B cell (primary cell): ENCODE results near the gene RAB41. TPM values are rescaled to one million over a fixed set of nuclear protein-coding genes. Genes with fewer than 3 reads are reported as not detected.

Experiments
- ATAC-seq: fragments of 200-7000 bp; cut with Tn5 transposase; one replicate; pipeline ENCODE4 v1.10.0; 2021; ENCODE audit warnings: low read depth, mild to moderate bottlenecking, moderate number of reproducible peaks, moderate library complexity
- CTCF ChIA-PET: fragments of 350-600 bp; sonication (Branson Sonifier 250); formaldehyde crosslinking; loops from one replicate; lab custom pipeline; 2021; ENCODE audit warnings: antibody characterized with exemption, inconsistent platforms; lab: Charles Lee
- POLR2A ChIA-PET: fragments of 350-600 bp; sonication (Branson Sonifier 250); formaldehyde crosslinking; loops from one replicate; lab custom pipeline; 2021; ENCODE audit warnings: antibody characterized with exemption; lab: Charles Lee
- DNase-seq: peaks from one replicate; pipeline ENCODE4 v3.0.0; 2013
- H2AFZ ChIP-seq: 2 replicates; pipeline ENCODE4 v1.6.1; 2012; ENCODE audit warnings: mild to moderate bottlenecking, low read depth, low read length; ENCODE audit not compliant: insufficient read depth, poor library complexity, severe bottlenecking
- H3K27ac ChIP-seq, 2 donors: 1 replicate in 1 of 2; 2 replicates in 1 of 2; pipeline ENCODE4 v1.5.1; 2012 to 2013; ENCODE audit warnings: low read length in 2 of 2, mild to moderate bottlenecking in 2 of 2, moderate library complexity in 1 of 2
- H3K27me3 ChIP-seq, 4 experiments: fragments of 200-600 bp in 1 of 4; sonication (generic) in 1 of 4; replicated peaks in 1 of 4; 1 replicate in 2 of 4; 2 replicates in 2 of 4; pipeline versions ENCODE4 v1.6.1 to v1.7.0; 2013 to 2016; ENCODE audit warnings: low read length in 3 of 4, mild to moderate bottlenecking in 2 of 4, mixed read lengths in 1 of 4, moderate library complexity in 1 of 4; ENCODE audit not compliant: insufficient read depth in 4 of 4, control insufficient read depth in 3 of 4; ENCODE audit errors: control extremely low read depth in 1 of 4
- H3K36me3 ChIP-seq, 2 experiments: replicated peaks in 1 of 2; 1 replicate in 1 of 2; 2 replicates in 1 of 2; pipeline versions ENCODE4 v1.6.1 to v1.7.1; 2013; ENCODE audit warnings: low read length in 1 of 2; ENCODE audit not compliant: insufficient read depth in 2 of 2, control insufficient read depth in 1 of 2; ENCODE audit errors: control extremely low read depth in 1 of 2, extremely low read depth in 1 of 2
- H3K4me1 ChIP-seq, 2 donors: fragments of 200-600 bp in 1 of 2; sonication (generic) in 1 of 2; 1 replicate in 1 of 2; 2 replicates in 1 of 2; pipeline versions ENCODE4 v1.5.1 to v1.6.1; 2013 to 2017; ENCODE audit warnings: low read length in 2 of 2; ENCODE audit not compliant: control insufficient read depth in 2 of 2, insufficient read depth in 2 of 2
- H3K4me2 ChIP-seq: replicated peaks from 2 replicates; pipeline ENCODE3; 2012; ENCODE audit warnings: mild to moderate bottlenecking, low read depth, low read length; ENCODE audit not compliant: poor library complexity, severe bottlenecking
- H3K4me3 ChIP-seq, 5 experiments: fragments of 200-600 bp in 1 of 5; sonication (generic) in 1 of 5; 1 replicate in 3 of 5; 2 replicates in 2 of 5; pipeline versions ENCODE4 v1.5.1 to v1.7.0; 2011 to 2016; ENCODE audit warnings: low read length in 4 of 5, mild to moderate bottlenecking in 4 of 5, low read depth in 2 of 5, control low read depth in 1 of 5, moderate library complexity in 1 of 5; ENCODE audit not compliant: insufficient read depth in 1 of 5; ENCODE audit errors: control extremely low read depth in 1 of 5, extremely low read depth in 1 of 5
- H3K79me2 ChIP-seq: fragments of 200-600 bp; sonication (generic); one replicate; pipeline ENCODE4 v1.6.0; 2016; ENCODE audit warnings: low read length; ENCODE audit not compliant: control insufficient read depth, insufficient read depth
- H3K9ac ChIP-seq: fragments of 200-600 bp; sonication (generic); 2 replicates; pipeline ENCODE4 v1.6.1; 2017; ENCODE audit warnings: mild to moderate bottlenecking, low read length, moderate library complexity
- H3K9me3 ChIP-seq, 3 donors: one replicate each; pipeline versions ENCODE4 v1.6.1 to v1.7.1; 2013; ENCODE audit warnings: low read length in 2 of 3; ENCODE audit not compliant: control insufficient read depth in 2 of 3, insufficient read depth in 1 of 3; ENCODE audit errors: control extremely low read depth in 1 of 3
- H4K20me1 ChIP-seq: 2 replicates; pipeline ENCODE4 v1.6.0; 2012; ENCODE audit warnings: mild to moderate bottlenecking, low read length; ENCODE audit not compliant: insufficient read depth, control insufficient read depth, poor library complexity, severe bottlenecking
- H3K27ac Mint-ChIP-seq: one replicate; pipeline ENCODE4 v1.8.0; 2021; ENCODE audit warnings: mixed read lengths
- H3K27me3 Mint-ChIP-seq: one replicate; pipeline ENCODE4 v1.8.0; 2021; ENCODE audit warnings: mixed read lengths
- H3K4me1 Mint-ChIP-seq: one replicate; pipeline ENCODE4 v1.8.0; 2021; ENCODE audit warnings: mixed read lengths
- H3K4me3 Mint-ChIP-seq: one replicate; pipeline ENCODE4 v1.8.0; 2021; ENCODE audit warnings: mixed read lengths
- H3K9me3 Mint-ChIP-seq: one replicate; pipeline ENCODE4 v1.8.0; 2022; ENCODE audit warnings: mixed read lengths; ENCODE audit not compliant: insufficient read depth
- CTCF ChIP-seq: fragments of 200-600 bp; IDR thresholded peaks from one replicate; pipeline ENCODE4 v1.8.0; 2022; ENCODE audit warnings: antibody characterized with exemption, mild to moderate bottlenecking
- EZH2 ChIP-seq: IDR thresholded peaks from 2 replicates; pipeline ENCODE4 v1.6.1; 2012; ENCODE audit warnings: borderline replicate concordance, low read depth, mild to moderate bottlenecking, moderate library complexity, low read length; ENCODE audit not compliant: insufficient read depth, poor library complexity, severe bottlenecking
- WGBS: methylation state at CpG from one replicate; pipeline ENCODE4 v1.1.5; 2013; ENCODE audit warnings: missing lambda C conversion rate; ENCODE audit not compliant: insufficient coverage; 5-methylcytosine and 5-hydroxymethylcytosine counted together
- intact Hi-C: fragments of 100-400 bp; cut with micrococcal nuclease; formaldehyde crosslinking; loops from one replicate; pipeline ENCODE4 v1.10.0; 2022
- polyA minus RNA-seq: library from RNA; depleted of rRNA, polyadenylated mRNA; stranded (reverse); fragments of >200 nt; gene quantifications from 2 replicates; pipeline ENCODE4 v1.2.3, GENCODE V29; 2012
- polyA plus RNA-seq: library from polyadenylated mRNA; depleted of rRNA; stranded (reverse); fragments of >200 nt; gene quantifications from 2 replicates; pipeline ENCODE4 v1.2.3, GENCODE V29; 2012
- total RNA-seq, 2 donors: library from RNA; stranded (reverse); fragments of 120-200 nt in 1 of 2; gene quantifications; 1 replicate in 1 of 2; 2 replicates in 1 of 2; pipeline versions ENCODE4 v1.2.3 to v1.2.4, GENCODE V29; 2013 to 2022

RAB41 gene
- total RNA-seq (not detected in 2 replicates), polyA plus RNA-seq (not detected in 2 replicates), polyA minus RNA-seq (not detected in 2 replicates)
- total RNA-seq (2013), result not detected

- no peaks in the 10 kb centered on the region for H3K4me1 Mint-ChIP-seq
- Histone ChIP-seq H3K27me3 (no peaks in the 10 kb centered on the region), H3K4me3 (no peak within 1 kb of the TSS), H3K4me1 (no peaks in the 10 kb centered on the region), H3K9me3 (no peaks in the 10 kb centered on the region), H3K9ac (no peak within 1 kb of the TSS), H3K79me2 (no peaks in the 10 kb centered on the region), H2AFZ (no peak within 1 kb of the TSS), H3K4me2 (no peak within 1 kb of the TSS), H4K20me1 (no peaks in the 10 kb centered on the region), H3K36me3 (peaks cover 0 to 3% of the 10 kb centered on the region in 2 experiments), H3K27ac (no peak within 1 kb of the TSS)
- no peak within 1 kb of the TSS for H3K27ac Mint-ChIP-seq
- DNase-seq (no peak), ATAC-seq (no peak)
- intact Hi-C loops, result loop anchor here (10.0 kb wide), 1 partner anchor 147 kb away; the partner anchor contains the start of gene IGBP1
- ChIA-PET POLR2A (no interaction called here), CTCF (no interaction called here)
- H3K9me3 Mint-ChIP-seq, result no peaks in the 10 kb centered on the region
- TF ChIP-seq CTCF, result no peak
- WGBS, result 98% methylated on average over 8 of the region's 21 CpGs
- no peak within 1 kb of the TSS for H3K4me3 Mint-ChIP-seq
- H3K27me3 Mint-ChIP-seq, result no peaks in the 10 kb centered on the region
Measured at GRCh38 chrX:70281951-70282350, at the start of gene RAB41. Gene RAB41 (plus strand): TSS chrX:70282172. CDS start chrX:70282218, 46 bp downstream.

GRCh38 chrX:70234355-70234754, 47.6 kb upstream of the RAB41 start, which contains the start of gene AWAT1:
Gene AWAT1 (plus strand): TSS chrX:70234655. CDS start chrX:70234696, 41 bp downstream.
- H3K4me1 Mint-ChIP-seq, result no peaks in the 10 kb centered on the region
- intact Hi-C loops, result no loop called here
- H3K27ac Mint-ChIP-seq, result no peak within 1 kb of the TSS
- Histone ChIP-seq H3K4me1 (no peaks in the 10 kb centered on the region), H3K27me3 (no peaks in the 10 kb centered on the region), H3K27ac (no peak within 1 kb of the TSS), H3K36me3 (no peaks in the 10 kb centered on the region), H2AFZ (no peak within 1 kb of the TSS), H4K20me1 (no peaks in the 10 kb centered on the region), H3K9me3 (no peaks in the 10 kb centered on the region), H3K4me3 (no peak within 1 kb of the TSS), H3K79me2 (no peaks in the 10 kb centered on the region), H3K4me2 (no peak within 1 kb of the TSS), H3K9ac (no peak within 1 kb of the TSS)
- H3K9me3 Mint-ChIP-seq, result no peaks in the 10 kb centered on the region
- TF ChIP-seq CTCF (no peak), EZH2 (no peak)
- WGBS, result 100% methylated on average over 1 of the region's 3 CpGs
- H3K27me3 Mint-ChIP-seq, result peaks cover 3% of the 10 kb centered on the region
- ATAC-seq, result no peak
- no peak for DNase-seq
- CTCF ChIA-PET, result no interaction called here
- no peak within 1 kb of the TSS for H3K4me3 Mint-ChIP-seq
- POLR2A ChIA-PET, result no interaction called here
